HG03354 (cell line): ENCODE data around the gene NLRP13.
"Not testable (repeated sequence)": the region's sequence is repeated elsewhere in the genome, so short reads cannot be mapped to it uniquely, and the experiment has no call there.

Source experiments
- ATAC-seq: cut with Tn5 transposase; IDR thresholded peaks from one replicate; pipeline ENCODE4 v1.9.1; 2021; ENCODE audit warnings: mild to moderate bottlenecking; ENCODE audit not compliant: unreplicated experiment, poor library complexity, severe bottlenecking

NLRP13 gene, protein sequence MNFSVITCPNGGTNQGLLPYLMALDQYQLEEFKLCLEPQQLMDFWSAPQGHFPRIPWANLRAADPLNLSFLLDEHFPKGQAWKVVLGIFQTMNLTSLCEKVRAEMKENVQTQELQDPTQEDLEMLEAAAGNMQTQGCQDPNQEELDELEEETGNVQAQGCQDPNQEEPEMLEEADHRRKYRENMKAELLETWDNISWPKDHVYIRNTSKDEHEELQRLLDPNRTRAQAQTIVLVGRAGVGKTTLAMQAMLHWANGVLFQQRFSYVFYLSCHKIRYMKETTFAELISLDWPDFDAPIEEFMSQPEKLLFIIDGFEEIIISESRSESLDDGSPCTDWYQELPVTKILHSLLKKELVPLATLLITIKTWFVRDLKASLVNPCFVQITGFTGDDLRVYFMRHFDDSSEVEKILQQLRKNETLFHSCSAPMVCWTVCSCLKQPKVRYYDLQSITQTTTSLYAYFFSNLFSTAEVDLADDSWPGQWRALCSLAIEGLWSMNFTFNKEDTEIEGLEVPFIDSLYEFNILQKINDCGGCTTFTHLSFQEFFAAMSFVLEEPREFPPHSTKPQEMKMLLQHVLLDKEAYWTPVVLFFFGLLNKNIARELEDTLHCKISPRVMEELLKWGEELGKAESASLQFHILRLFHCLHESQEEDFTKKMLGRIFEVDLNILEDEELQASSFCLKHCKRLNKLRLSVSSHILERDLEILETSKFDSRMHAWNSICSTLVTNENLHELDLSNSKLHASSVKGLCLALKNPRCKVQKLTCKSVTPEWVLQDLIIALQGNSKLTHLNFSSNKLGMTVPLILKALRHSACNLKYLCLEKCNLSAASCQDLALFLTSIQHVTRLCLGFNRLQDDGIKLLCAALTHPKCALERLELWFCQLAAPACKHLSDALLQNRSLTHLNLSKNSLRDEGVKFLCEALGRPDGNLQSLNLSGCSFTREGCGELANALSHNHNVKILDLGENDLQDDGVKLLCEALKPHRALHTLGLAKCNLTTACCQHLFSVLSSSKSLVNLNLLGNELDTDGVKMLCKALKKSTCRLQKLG

DNA sequence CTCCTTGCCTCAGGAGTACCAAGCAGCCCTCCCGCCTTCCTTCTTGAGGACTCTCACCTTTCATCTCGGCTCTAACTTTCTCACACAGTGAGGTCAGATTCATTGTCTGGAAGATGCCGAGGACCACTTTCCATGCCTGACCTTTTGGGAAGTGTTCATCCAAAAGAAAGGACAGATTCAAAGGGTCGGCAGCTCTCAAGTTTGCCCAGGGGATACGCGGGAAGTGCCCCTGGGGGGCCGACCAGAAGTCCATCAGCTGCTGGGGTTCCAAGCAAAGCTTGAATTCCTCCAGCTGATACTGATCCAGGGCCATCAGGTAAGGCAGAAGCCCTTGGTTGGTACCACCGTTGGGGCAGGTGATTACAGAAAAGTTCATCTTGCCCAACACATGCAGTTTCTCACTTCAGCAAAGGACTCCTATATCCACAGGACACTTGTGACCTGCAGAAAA, at the start of gene NLRP13:
Gene NLRP13, minus strand, starts transcription at position 401 of the 451 bp plus-strand sequence. Its CDS starts 25 bp downstream, at position 376.
- no peak for ATAC-seq

DNA sequence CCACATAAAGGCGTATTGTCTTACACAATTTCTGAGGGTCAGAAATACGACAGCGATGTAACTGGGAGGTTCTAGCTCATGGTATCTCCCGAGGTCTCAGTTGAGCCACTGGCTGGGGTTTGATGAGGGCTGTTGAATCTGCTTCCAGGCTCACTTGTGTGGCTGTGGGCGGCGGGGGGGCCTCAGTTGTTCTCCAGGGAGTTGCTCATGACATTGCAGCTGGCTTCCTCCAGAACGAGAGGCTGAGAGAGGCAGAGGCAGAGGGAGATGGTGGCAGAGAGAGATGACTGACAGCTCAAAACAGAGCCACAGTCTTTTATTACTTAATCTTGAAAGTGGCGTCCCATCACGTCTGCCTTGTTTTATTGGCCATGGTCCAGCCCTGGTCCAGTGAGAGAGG, 48.3 kb upstream of the NLRP13 start:
- ATAC-seq: no peak

DNA sequence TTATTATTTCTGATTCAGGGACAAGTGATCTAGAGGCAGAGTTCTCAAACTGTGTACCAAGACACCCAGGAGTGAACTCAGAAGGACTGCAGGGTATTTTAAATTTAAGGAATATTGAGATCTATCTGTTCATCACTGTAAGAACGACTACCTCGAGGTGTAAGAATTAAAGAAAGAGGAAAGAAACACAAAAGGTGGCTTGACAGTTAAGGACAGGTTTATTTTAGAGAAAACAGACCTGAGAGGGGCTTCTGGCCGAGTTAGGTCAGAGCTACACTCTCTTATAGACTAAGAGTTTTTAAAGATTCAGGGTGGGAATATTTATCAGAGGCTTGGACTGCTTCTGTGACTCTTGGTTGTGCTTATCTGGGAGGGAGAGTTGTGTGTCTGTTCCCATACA, 41.8 kb upstream of the NLRP13 start:
- no peak for ATAC-seq

DNA sequence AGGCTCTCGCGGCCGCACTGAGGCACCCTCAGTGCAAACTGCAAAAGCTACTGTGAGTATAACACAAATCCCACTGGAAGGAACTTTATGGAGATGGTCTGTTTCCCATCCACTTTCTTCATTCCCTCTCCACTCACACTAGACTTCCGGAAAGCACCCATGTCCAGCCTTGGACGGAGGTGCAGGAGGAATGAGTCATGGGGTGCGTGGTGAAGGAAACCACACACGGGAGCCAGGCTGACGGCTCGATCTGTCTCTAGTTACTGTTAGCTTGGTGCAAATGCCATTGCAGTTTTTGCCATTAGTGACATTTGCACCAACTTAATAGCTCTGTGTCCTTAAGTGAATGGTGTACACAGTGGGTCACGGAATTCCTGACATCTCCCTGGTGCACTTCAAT, 30.1 kb upstream of the NLRP13 start:
- ATAC-seq: no peak

DNA sequence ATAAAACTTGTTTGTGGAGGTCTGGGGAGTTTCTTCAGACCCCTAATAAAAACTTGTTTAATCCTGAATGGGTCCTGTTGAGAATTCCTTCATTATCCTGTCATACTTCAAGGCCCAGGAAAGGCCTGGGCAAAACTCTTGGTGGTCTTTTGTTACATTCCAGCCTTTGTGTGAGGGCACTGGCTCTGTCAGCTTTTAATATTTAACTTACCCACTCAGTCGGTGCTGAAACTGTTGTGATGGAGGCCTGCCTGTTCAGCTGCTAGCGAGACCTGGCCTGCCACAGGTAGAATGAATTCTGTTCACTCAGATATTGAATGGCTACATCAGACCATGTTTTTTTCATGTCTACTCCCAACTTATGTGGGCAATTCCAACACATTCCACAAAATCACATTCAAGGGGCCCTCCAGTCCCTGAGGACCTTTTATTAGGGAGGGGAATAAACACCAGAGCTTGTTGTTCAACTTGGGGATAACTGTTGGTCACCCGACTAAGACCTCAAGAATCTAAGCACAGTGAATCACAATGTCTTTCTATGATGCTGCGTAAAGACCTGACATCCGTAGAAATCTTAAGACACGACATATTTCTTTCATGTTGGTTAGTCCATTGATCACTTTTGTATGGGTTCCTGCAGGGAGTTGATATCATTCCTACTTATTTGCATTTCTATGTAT, 28.0 kb upstream of the NLRP13 start:
- ATAC-seq: no peak

DNA sequence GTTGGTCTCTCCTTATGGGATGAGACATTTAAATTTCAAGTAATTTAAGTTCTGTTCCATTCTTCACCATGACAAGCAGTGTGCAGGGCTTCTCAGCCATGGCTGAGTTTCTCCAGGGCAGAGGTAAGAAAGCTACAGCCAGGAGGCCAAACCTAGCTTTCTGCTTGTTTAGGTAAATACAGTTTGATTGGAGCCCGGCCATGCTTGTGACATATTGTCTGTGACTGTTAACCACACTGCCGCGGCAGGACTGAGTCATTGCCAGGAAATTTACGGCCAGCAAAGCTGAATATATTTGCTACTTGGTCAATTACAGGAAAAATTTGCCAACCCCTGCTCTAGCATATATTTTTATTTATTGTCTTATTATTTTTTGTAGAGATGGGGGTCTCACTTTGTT, 26.2 kb upstream of the NLRP13 start:
- ATAC-seq: no peak

DNA sequence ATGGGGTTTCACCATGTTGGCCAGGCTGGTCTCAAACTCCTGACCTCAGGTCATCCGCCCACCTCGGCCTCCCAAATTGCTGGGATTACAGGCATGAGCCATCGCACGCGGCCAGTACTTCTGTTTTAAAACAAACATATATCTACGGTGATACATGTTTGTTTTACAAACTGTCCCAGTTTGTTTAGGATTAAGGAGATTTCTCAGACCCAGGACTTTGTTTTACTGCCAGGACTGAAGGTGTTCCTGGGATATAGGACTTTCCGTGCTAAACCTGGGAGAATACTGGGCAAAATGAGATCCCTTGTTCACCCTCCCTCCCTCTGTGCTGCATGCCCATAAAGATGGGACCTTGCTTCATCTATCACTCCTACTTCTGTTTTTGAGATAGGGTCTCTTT, 24.3 kb upstream of the NLRP13 start:
- no peak for ATAC-seq

DNA sequence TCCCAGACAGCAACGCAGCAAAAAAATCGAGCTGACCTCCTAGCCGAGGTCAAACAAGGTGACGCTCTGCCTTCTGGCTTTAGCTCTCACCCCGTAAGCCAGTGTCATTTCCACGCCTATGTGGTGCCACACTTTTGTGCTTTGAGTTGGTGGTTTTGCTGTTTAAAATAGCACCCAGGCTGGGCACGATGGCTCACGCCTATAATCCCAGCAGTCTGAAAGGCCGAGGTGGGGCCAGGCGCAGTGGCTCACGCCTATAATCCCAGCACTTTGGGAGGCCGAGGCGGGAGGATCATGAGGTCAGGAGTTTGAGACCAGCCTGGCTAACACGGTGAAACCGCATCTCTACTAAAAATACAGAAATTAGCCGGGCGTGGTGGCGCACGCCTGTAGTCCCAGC, 18.4 kb upstream of the NLRP13 start:
- ATAC-seq: not testable (repeated sequence)

DNA sequence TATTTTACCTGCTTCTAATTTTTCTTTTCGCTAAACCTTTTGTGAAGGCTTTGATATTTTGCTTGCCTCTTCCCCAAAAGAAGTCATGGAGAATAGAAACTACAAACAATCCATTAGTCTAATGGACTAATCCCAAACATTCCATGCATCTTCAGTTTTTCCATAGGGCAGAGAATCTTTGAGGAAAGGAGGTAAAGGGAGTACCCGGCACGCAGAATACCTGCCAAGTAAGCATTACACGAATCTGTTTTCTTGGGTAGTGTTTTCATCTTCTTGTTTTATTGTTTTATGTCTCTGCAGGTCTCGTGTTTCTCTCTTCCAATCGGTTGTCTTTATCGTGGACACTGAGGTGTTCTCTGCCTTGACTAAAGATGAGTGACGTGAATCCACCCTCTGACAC, 15.4 kb upstream of the NLRP13 start, which contains the start of gene NLRP8:
Gene NLRP8, plus strand, starts transcription at position 301 of the 400 bp plus-strand sequence.
- no peak for ATAC-seq

DNA sequence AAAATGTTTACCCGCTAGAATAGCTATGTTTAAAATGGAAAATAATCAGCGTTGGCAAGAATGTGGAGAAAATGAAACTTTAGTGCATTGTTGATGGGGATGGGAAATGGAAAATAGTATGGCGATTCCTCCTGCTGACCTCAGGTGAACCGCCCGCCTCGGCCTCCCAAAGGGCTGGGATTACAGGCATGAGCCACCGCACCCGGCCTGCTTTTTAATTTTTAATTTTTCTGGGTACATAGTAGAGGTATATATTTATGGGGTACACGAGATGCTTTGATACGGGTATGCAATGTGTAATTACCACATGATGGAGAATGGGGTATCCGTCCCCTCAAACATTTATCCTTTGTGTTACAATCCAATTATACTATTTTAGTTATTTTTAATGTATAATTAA, 8.2 kb upstream of the NLRP13 start:
- ATAC-seq: no peak

DNA sequence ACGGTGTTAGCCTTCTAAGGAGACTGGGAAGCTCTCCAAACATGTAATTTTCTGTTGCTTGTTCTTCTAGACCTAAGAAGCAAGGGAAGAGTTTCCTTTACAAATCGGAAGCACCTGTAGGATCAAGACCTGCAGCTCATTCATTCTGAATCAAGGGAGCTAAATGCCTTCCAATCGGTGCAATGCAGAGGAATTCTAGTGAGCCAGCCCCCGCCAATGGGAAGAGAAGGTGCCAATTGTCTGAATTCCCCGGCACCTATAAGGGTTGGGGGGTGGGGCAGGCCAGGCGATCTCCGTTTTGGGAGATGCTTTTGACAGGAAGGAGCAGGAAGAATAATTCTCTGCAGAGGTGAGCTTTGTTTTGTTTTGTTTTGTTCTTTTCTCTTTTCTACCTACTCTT, 7.1 kb upstream of the NLRP13 start:
- no peak for ATAC-seq

DNA sequence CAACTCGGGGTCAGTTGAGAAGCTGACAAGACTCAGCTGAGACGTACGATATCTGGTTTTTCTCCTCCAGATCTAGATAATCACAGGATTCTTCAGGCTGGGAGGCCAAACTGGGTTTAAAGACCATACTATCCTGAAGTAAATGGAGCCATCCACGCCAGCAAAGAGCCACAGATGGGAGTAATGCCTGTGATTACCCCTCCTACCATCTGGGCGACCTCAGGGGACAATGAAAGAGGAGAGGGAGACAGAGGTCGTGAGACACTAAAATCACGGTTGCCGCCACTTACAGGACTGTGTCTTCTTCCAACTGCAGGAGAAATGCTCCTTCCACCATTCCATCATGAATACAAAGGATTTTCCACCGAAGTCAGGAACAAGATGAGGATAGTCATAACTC, 3.1 kb upstream of the NLRP13 start:
- ATAC-seq: no peak

DNA sequence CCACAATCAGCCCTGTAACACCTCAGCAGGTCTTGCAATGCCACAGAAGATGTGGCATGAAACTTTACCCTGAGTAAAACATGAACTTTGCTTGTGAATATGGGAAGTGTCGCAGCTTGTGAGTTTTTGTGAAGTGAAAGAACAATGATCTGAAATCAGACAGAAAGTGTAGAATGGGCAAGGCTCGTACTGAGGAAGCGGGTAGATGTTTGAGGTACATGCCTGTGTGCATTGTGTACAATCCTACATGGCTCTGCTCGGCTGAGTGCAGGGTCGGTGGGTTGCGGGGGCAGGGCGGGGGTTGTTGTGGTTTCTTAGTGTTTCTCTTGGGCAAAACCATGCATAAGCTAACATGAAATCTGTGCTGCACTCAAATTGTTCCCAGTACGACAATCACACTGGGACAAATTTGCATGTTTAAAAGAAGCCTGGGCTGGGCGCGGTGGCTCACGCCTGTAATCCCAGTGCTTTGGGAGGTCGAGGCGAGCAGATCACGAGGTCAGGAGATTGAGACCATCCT, 1.1 kb downstream of the NLRP13 start:
- no peak for ATAC-seq

DNA sequence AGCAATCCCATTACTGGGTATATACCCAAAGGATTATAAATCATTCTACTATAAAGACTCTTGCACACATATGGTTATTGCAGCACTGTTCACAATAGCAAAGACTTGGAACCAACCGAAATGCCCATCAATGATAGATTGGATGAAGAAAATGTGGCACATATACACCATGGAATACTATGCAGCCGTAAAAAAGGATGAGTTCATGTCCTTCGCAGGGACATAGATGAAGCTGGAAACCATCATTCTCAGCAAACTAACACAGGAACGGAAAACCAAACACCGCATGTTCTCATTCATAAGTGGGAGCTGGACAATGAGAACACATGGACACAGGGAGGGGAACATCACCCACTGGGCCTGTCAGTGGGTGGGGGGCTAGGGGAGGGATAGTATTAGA, 2.9 kb downstream of the NLRP13 start:
- ATAC-seq: not testable (repeated sequence)

DNA sequence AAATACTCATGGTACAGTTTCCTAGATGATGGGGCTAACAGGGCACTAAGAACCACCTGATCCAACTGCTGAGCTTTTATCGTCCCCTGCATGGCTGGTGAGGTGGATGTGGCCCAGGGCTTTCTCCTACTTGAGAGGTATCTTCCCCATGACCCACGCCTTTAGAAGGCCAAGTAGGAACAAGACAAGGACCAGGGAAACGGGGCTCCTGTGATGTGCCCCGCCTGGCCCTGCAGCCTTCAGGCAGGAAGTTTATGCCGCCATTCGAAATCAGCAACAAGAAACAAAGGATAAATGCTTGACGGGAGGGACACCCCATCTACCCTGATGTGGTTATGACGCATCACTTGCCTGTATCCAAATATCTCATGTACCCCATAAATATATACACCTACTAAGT, 4.1 kb downstream of the NLRP13 start:
- ATAC-seq: no peak

DNA sequence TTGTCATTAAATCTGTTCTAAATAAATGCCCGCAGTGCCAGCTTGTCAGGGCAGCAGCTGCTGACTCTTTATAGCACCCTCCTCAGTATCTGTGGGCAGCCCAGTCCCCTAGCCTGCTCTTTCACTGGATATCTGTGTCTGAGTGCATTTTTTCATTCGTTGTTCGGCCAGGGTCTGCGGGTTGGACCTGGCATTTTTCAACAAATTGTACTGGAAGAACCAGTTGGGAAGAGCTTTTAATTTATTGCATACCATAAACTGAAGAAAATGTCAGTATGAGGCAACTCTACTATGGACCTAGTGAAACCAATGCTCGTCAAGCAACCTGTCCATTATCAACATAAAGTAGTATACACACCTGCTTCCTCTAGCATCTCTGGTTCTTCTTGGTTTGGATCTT, 8.6 kb downstream of the NLRP13 start:
- no peak for ATAC-seq

DNA sequence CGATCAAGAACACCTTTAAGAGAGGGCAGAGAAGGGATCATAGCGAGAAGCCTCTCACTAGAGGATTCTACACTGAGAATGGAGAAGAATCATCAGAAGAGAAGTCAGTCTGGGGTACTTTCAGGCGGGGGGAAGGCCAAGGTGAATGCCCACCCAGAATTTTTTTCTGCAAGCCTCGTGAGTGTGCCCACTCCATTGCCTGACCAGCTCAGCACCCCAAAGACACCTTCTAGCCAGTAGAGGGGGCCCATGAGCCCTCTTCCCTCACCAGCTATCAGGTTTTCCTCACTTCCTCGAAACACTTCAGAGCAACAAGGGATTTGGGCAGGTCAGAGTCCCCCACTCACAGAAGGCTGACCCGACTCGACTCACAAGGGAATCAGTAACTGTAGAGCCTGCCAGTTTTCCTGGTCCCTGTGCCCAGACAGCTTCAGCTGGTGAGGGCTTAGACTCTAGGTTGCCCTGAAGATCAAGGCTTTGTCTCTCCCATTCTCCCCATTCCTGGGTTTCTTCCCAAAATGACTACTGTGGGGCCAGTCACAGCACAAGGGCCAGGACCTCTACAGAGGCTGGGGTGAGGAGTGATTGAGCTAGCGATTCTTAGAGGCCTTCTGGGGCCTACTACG, 18.4 kb downstream of the NLRP13 start:
- ATAC-seq: no peak

DNA sequence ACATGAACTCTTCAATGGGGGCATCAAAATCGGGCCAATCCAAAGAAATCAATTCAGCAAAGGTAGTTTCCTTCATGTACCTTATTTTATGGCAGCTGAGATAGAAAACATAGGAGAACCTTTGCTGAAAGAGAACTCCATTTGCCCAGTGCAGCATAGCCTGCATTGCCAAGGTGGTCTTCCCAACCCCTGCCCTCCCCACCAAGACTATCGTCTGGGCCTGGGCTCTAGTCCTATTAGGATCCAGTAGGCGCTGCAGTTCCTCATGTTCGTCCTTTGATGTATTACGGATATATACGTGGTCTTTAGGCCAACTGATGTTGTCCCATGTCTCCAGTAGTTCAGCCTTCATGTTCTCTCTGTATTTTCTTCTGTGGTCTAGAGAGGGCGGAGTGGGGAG, 19.2 kb downstream of the NLRP13 start:
- ATAC-seq: no peak

DNA sequence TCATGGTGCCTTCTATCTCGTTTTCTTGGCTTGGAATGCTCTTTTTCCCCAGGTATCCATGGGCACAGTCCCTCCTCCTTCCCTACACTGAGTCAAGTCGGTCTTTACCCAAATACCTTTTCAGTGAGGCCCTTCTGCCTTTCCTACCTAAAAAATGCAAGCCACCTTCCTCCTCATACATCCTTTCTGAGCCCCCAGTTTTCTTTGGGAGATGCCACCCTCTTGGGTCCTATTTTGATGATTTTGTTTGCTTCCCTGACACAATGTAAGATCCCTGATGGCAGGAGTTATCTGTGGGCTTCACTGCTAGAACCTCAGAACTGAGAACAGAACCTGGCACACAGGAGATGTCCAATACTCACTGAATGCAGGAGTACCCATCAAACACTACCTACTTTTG, 22.3 kb downstream of the NLRP13 start:
- no peak for ATAC-seq
